ENCODE measurements around the gene FLRT2.

FLRT2 gene

DNA sequence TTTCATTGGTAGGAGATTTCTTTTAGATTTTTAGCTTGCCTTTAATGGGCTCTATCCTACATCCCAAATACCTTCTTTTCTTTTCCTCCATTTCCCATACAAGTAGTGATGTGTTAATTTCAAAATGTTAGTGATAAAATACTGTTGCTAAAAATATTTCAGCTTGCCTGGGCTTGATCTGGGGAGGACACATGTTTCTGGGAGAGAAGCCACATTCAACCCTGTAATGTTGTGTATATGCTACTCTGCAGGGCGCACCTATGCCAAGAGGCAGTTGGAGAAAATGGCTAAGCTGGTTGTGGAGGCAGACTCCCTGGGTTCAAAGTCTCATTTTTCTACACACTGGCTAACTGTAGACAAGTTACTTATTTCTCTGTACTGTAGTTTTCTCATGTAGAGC, 26.3 kb downstream of the FLRT2 start:
- no peak for FAIRE-seq
- DNase-seq (ENCODE audit: insufficient read length, low spot score): no peak

DNA sequence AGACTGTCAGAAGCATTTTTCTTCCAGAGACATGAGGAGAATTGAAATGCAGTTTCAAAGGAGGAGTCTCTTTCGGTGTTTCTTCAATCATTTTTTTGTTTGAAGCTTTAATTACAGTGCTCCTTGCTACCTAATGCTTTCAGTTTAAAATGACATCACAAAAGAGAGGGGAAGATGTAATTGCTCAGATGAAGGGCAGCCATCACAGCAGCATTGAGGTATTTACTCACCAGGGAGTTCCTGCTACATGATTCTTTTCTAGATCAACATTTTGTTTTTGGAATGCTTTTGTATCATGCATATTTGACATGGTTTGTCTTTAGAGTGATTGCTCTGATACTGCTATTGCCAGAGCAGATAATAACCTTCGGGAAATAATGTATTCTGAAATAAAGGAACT, 28.6 kb downstream of the FLRT2 start:
- no peak for FAIRE-seq

DNA sequence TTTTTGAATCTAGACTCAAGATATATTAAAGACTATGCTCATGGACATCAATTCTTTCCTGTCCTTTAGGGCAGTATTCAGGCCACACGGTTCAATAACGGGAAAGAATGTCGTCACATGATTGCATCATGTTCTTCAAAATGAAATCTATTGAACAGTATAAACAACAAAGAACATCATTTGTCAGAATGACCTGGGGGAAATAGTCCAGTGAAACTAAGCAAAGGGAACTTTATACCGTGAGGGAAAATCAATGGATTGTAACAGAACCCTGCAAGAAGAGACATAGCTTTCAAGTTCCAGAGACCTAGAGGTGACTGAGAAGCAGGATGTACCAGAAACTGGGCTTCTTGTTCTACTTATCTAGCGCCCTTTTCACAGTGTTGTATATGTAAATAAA, 32.7 kb downstream of the FLRT2 start:
- FAIRE-seq (no peak), DNase-seq (ENCODE audit: insufficient read length, low spot score) (no peak)

More for the DNA sequence above, 28.6 kb downstream of the FLRT2 start:
- DNase-seq (ENCODE audit: insufficient read length, low spot score): no peak

DNA sequence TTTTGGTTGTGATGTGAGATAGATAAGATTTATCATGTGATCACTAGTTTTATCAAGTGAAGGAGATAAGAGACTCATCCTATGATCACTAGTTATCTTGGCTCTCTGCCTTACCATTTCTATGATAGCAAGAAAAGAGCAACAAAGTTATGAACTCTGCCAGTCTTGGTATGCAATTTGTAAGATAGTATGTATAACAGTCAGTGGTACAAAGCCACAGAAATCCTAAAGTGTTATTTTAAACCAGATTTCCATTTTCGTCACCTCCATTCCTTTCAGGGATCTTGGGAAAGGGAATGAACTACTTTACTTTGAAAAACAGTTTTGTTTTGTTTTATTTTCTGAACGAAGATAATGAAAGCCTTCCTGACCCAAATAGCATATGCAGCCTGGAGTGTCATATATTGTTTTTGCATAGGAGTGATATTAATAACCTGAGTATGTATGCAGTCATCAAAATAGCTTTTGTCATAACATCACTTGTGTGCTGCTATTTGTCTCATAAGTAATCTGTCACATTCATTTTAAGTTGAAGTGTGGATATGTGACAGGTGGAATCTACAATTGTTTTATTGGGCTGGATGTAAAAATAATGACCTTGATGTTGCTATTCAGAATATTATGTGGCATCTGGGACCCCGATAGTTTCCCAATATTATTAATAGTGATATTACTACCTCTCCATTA, 35.0 kb downstream of the FLRT2 start:
- FAIRE-seq: no peak

DNA sequence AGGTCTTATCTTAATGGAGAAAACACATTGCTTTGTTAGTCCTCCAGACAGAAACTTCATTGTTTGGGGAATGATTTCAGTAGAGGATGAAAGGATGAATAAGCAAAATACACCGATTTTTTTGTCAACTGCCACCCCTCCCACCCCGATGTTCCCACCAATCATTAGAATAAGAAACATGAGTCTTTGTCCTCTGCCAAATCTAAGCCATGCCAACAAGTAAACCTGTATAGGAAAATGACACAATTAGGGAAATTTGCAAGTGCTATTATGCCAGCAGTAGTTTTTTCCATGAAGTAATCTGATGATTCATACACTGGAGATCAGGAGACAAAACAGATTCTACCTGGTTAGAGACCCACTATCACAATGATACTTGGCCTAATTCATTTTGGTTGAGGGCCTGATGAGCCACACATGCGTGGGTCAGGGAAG, 35.9 kb downstream of the FLRT2 start:
- no peak for FAIRE-seq
- DNase-seq (ENCODE audit: insufficient read length, low spot score): no peak

More for the DNA sequence above, 35.0 kb downstream of the FLRT2 start:
- DNase-seq (ENCODE audit: insufficient read length, low spot score): no peak

DNA sequence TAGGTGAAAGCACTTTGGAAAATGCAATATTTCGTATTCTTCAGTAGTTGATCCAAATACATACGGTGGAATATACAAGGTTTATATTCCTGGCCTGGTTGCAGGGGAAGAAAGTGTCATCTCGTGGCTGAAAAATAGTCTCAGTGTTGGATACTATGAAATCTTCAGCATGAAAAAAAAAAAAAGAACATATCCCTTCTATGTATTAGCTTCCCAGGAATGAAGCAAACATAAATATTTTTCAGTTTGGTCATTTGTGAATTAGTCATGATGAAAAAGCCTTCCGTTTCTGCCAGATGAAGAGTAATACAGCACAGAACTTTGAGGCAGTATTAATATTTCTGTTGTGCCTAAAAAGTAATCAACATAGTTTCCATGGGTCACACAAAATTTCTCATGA, 36.7 kb downstream of the FLRT2 start:
- no peak for DNase-seq (ENCODE audit: insufficient read length, low spot score)

DNA sequence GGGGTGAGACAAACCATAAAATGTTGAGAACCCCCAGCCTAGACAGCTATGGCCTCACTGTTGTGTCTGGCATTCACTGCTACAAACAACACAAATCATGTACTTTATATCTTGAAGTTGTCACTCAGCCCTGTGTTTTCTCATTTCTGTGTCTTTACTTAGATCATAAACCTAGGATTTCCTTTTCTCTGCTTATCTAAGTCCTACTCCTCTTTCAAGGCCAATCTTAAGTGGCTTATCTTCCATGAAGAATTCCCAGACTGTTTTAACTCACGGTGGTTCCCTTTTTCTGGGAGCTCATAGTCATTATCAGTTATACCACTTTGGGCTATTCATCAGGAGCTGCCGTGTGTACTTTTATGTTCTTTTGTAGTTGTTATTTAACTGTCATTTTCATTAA, 42.1 kb downstream of the FLRT2 start:
- DNase-seq (ENCODE audit: insufficient read length, low spot score) (no peak), FAIRE-seq (no peak)

More for the DNA sequence above, 36.7 kb downstream of the FLRT2 start:
- no peak for FAIRE-seq

DNA sequence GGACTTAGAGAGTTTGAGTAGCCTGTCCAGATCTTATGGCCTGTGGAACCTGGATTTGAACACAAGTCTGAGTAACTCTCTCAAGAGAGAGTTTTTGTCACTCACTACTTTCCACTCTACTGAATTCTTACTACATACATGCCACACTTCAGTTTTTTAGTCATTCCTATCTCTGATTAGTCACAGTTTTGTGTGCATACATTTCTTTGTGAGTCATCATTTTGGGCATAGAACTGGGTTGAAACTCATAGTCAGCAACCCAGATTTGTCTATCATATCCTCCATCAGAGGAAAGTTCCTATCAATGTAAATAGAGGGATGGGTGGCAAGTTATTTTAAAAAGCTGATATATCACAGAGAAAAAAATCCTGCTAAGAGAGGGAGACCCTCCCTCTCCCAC, 42.9 kb downstream of the FLRT2 start:
- DNase-seq (ENCODE audit: insufficient read length, low spot score) (no peak), FAIRE-seq (no peak)

DNA sequence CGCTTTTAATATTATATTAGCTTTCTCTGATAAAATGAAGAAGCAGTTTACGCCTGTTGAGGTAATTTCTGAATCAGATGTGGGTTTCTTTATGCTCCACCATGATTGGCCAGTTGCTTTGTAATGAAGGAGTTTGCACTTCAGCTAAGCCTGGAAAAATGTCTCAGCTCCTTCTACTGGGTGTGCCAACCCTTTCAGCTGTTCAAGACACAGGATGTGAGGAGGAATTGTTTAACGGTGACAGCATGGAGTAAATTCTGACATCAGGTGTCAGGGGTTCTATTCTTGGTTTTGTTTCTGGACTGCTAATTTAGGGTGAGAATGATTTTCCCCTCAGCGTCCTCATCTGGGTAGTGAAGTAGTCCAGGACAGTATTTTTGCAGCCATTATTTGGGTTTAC, 43.5 kb downstream of the FLRT2 start:
- FAIRE-seq (no peak), DNase-seq (ENCODE audit: insufficient read length, low spot score) (no peak)

DNA sequence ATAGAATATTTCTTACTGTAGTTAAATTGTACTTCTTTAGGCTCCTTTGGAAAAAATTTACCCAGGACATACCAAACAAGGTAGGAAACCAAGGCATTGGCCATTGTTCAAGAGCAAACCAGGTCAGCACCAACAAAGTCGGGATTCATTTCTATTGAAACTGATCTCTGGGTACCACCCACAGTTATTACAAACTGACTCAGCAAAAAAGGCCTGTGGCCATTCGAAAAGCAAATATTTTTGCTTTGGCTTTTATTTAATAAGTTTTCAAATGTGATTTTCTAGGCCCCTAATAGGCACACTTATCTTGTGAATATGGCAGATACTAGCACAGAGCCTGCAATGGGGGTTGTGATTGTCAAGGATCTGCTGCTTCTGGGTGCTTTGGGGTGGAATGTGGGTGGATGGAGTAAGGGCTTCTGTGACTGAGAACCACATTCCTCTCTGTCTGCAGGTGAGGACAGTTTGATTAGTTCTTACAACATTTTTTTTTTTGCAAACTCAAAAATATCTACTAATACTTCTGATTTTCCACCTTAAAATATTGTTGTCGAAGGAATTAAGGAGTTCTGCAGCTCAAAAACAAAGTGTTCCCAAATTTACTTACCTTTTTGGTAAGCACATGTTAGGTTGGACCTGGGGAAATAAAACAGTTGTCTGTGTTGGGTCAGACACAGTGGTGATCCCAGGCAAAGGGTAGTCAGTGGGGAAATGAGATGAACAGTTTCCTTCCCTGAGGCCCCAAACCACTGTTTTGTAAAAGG, 45.1 kb downstream of the FLRT2 start:
- no peak for FAIRE-seq
- no peak for DNase-seq (ENCODE audit: insufficient read length, low spot score)

DNA sequence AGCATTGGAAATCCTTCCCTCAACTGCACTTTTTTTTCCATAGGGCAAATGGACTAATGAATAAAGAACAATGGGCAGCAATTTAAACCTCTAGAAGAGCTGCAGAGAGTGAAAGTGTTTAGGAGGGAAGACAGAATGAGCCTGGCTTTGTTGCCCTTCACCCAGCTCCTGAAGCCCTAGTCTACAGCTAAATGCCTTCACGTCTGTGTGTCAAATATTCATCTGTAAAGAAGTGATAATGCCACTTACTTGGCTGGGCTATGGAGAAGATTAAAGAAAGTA, 45.6 kb downstream of the FLRT2 start:
- DNase-seq (ENCODE audit: insufficient read length, low spot score): no peak
- FAIRE-seq: no peak

DNA sequence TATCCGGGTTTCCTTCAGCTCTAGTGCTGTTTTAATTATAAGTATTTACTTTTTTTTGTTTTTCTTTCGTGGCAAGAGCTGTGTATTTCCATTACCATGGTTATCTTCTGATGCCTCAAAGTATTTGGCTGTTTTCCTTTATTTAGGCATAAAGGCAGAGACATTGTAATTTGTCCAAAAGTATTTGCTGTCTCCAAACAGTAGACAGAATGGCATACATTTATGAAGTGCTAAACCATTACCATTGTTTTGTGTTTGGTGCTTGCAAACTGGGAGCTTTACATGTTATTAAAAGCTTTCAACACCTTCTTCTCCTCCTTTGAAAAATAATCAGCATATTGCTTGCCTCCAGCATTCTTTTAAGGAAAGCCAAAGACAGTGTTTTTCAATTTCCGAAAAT, 46.3 kb downstream of the FLRT2 start:
- FAIRE-seq (no peak), DNase-seq (ENCODE audit: insufficient read length, low spot score) (no peak)

DNA sequence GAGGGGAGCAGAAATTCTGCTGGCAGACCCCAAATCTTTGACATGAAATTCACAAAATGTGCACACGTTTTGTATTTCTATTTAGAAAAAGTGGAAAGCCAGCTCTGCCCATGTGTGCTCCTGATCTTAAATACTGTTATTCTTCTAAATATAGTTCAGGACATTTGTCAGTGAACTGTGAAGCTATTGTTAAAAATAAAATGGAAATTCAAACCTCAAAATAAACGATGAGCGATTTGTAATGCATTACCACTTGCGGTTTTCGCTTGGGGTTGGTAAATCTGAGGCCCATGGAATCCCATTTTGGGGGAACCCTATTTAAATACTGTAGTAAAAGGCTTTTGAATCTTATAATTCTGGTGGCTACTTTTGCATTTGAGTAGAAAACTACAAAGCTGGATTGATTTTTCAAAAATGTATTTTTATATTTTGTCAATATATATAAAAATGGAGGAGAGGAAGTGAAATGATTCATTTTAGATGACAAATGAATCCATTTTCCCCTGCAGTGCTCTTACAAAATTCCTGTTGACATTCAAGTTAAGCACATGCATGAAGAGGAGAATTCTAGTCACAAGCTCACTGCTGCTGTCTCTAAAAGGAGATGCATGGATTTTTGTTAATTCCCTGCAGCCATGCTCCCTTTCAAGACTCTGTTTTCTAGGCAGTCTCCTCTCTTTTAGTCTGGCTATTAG, 47.1 kb downstream of the FLRT2 start:
- DNase-seq (ENCODE audit: insufficient read length, low spot score) (no peak), FAIRE-seq (no peak)

DNA sequence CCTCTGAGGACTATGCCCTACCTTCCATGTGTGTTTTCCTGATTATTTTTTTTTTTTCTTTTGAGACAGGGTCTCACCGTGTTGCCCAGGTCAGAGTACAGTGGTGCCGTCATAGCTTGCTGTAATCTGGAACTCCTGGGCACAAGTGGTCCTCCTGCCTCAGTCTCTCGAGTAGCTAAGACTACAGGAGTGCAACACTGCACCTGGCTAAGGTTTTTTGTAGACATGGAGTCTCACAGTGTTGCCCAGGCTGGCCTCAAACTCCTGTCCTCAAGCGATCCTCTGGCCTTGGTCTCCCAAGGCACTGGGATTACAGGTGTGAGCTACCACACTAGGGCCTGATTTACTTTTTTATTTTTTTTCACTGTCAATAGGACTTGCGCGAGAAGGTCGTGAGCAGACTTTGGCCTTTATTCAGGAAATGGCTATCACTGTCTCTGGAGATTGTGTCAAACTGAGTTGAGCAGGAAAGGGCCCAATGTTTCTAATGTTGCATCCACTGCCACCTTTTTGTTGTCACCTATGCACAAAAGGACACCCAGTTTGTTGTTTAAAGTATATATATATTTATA, 47.7 kb downstream of the FLRT2 start:
- FAIRE-seq (no peak), DNase-seq (ENCODE audit: insufficient read length, low spot score) (no peak)

DNA sequence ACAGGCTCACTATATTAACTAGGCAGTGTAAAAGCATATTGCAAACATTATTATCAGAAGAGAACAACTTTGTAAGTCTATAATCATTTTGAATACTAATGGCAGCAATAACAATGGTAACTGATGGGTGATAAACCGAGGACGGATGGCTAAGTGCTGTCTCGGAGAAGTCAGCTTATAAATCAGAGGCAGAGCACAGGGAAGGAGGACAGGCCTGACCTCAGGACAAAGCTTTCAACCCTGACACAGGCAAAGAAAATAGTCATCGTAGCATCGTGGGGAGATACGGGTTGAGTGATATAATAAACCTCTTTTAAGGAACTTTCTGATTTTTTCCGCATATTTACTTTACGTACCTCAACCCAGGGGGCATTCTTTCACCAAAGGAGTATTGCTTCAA, 48.4 kb downstream of the FLRT2 start:
- no peak for FAIRE-seq

DNA sequence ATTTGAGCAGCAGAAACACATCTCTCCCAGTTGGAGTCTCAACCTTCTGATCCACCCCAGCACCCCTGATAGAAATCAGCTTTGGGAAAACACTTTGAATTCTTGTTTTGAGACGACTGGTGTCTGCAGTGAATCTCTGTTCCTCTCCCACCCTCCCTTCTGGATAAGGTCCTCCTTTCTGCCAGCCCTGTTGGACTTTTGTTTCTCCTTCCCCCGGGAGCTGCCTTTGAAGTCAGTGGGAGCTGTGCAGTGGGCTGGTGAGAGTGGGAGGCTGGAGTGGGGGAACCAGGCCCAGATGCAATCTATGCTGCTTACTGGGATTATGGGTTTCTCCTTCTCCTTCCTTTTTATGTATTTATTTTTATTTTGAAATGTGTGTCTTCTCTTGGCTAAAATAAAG, 49.0 kb downstream of the FLRT2 start:
- FAIRE-seq (no peak), DNase-seq (ENCODE audit: insufficient read length, low spot score) (no peak)

More for the DNA sequence above, 48.4 kb downstream of the FLRT2 start:
- no peak for DNase-seq (ENCODE audit: insufficient read length, low spot score)

DNA sequence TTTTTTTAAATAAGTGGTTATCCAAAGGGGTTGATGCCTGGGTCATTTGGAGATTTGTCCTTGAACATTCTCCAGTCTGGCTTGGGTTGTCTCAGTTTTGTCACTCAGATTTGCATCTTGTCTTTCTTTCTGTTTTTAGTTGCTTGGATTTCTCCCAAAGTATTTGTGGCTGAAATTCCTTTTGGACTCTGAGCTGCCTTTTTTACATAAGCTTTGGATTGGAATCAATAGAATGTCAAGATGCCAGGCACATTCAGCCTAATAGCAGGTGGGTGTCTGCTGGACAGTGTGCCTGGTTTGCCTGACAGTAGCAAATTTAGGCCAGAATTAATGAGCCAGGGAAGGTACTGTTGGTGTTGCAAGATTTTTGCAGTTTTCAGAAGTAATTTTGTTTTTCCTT, 50.0 kb downstream of the FLRT2 start:
- FAIRE-seq (no peak), DNase-seq (ENCODE audit: insufficient read length, low spot score) (no peak)

DNA sequence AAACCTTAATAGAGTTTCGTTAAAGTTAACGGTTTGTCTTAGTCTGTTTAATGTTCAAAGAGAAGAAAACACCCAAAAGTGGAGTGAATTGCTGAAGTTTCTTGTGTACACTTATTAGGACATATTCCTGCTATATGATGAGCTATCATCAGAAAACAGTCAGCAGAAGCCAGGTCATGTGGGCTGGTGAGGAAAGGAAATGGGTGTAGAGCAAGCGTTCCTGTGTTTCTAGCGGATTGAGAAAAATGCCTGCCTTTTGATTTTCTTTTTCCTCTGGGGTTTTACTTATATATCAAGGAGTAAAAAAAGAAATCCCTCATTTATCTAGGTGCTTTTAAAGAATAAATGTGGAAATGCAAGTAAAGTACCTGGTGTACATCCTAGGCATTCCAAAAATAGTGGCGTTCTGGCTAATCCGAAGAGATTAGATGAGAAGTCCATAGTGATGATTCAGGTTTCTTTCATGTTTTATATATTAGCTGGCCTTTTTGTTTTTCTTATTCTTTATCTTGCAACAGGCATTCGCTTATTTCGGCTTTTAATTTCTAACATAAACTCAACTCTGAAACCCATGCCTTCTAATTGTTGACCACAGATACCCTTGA, 50.7 kb downstream of the FLRT2 start:
- DNase-seq (ENCODE audit: insufficient read length, low spot score) (no peak), FAIRE-seq (no peak)

DNA sequence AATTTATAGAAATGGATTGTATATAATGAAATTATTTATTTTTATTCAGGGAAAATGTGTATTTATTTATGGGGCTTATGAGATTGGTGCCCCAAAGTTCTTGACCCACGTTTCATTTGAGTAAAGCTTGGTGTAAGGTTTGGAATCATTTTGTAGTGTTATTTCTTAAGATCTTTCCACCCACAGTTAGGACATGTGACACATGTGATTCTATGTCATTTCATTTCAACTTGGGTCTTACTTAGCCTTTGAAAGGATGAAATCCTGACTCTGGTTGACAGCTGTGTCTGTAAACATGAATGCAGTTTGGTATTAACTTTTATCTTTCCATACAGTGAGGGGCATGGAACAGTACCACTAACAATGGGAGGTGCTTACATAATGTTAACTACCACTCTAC, 51.7 kb downstream of the FLRT2 start:
- DNase-seq (ENCODE audit: insufficient read length, low spot score): no peak
- FAIRE-seq: no peak

DNA sequence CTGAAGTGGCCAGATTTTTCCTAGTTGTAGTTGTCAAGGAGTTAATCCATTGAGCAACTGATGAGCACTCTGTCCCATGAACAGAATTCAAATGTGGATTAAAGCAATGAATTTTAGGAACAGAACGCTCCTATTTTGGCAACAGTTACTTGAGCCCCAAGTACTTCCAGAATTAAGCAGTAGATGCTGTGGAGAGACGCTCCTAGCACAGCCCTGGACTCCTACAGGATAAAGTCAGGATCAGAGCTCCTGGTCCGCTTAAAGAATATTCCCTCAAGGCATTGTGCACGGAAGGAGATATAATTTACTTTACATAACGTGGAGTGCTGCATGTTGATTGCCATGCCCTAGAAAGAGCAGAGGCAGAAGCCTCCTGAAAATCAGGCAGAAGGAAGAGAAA, 53.4 kb downstream of the FLRT2 start:
- DNase-seq (ENCODE audit: insufficient read length, low spot score) (no peak), FAIRE-seq (no peak)

DNA sequence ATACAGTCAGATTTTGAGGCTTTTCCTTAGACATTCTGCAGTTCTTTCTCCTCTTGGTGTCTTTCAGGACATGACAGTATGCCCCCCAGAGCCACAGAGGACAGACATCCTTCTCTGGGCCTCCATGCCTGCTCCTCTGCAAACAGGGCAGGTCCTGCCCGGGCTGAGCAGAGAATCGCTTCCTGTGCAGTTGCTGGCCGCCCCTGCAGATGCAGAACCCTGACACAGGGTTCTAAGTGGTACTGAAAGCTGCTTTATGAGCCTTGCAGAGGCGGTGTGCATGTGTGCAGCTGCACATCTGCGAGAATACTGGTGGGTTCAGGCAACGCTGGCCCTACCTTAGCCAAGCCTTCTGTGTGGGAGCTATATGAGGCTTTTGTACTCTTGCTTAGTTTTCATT, 54.5 kb downstream of the FLRT2 start:
- no peak for FAIRE-seq
- DNase-seq (ENCODE audit: insufficient read length, low spot score): no peak
